Tibial nerve (tissue), 4 donors: ENCODE results near the gene ADAT1. TPM values are rescaled to one million over a fixed set of nuclear protein-coding genes. Genes with fewer than 3 reads are reported as not detected.

Experiments used
- DNase-seq, 2 donors: peaks; one replicate each; pipeline ENCODE4 v3.0.0-alpha.2; 2019; ENCODE audit warnings: low spot score in 2 of 2
- H3K27ac ChIP-seq, 4 donors: fragments of 200-600 bp; sonication (generic) in 3 of 4; one replicate each; pipeline ENCODE4 v1.5.1; 2017 to 2019; ENCODE audit warnings: mild to moderate bottlenecking in 1 of 4
- H3K27me3 ChIP-seq, 2 donors: fragments of 200-600 bp; sonication (generic) in 1 of 2; one replicate each; pipeline versions ENCODE4 v1.5.1 to v1.6.0; 2017 to 2019
- H3K36me3 ChIP-seq, 3 donors: fragments of 200-600 bp; sonication (generic); one replicate each; pipeline ENCODE4 v1.5.1; 2018 to 2019
- H3K4me1 ChIP-seq, 4 donors: fragments of 200-600 bp; sonication (generic) in 3 of 4; one replicate each; pipeline ENCODE4 v1.5.1; 2017 to 2019
- H3K4me3 ChIP-seq, 4 donors: fragments of 200-600 bp; sonication (generic) in 3 of 4; one replicate each; pipeline ENCODE4 v1.5.1; 2017 to 2019; ENCODE audit warnings: mild to moderate bottlenecking in 1 of 4, moderate library complexity in 1 of 4
- H3K9me3 ChIP-seq, 4 donors: fragments of 200-600 bp; sonication (generic) in 3 of 4; one replicate each; pipeline ENCODE4 v1.5.1; 2017 to 2019
- CTCF ChIP-seq, 5 experiments: fragments of 200-600 bp in 3 of 5; fragments of 450-650 bp in 2 of 5; sonication (generic) in 3 of 5; IDR thresholded peaks; one replicate each; pipeline ENCODE4 v1.5.1; 2016 to 2019; ENCODE audit warnings: antibody characterized with exemption in 5 of 5, mild to moderate bottlenecking in 3 of 5, moderate library complexity in 2 of 5
- EP300 ChIP-seq, 2 donors: sonication (generic); formaldehyde crosslinking; IDR thresholded peaks; one replicate each; pipeline ENCODE4 v1.6.1; 2017; ENCODE audit warnings: antibody characterized with exemption in 2 of 2, mild to moderate bottlenecking in 1 of 2
- POLR2A ChIP-seq, 2 donors: fragments of 450-650 bp; IDR thresholded peaks; one replicate each; pipeline ENCODE4 v1.6.1; 2017; ENCODE audit warnings: antibody characterized with exemption in 2 of 2, mild to moderate bottlenecking in 2 of 2, moderate library complexity in 2 of 2
- WGBS, 2 donors: methylation state at CpG; one replicate each; pipeline ENCODE4 v1.1.5; 2018; 5-methylcytosine and 5-hydroxymethylcytosine counted together
- total RNA-seq, 4 donors: library from RNA; depleted of rRNA; stranded (reverse); fragments of >200 nt; gene quantifications; one replicate each; pipeline ENCODE4 v1.1.0, GENCODE V29; 2016

ADAT1 gene
- total RNA-seq, 4 donors from 2014 or later: 31.4 to 75.9 (median 50.7) TPM

GRCh38 chr16:75624921-75625334 is 1.8 kb upstream of the ADAT1 start:
- Histone ChIP-seq H3K27ac (no peak overlapping the region), H3K4me1 (peaks cover 0 to 26% (median 14%) of the 10 kb centered on the region in 4 donors), H3K27me3 (no peaks in the 10 kb centered on the region), H3K4me3 (no peak overlapping the region), H3K9me3 (no peaks in the 10 kb centered on the region), H3K36me3 (peaks cover 0 to 54% (median 9%) of the 10 kb centered on the region in 3 donors)
- DNase-seq: no peak
- 81 to 93% methylated on average over 4 of the region's 4 CpGs for WGBS, 2 donors
- no peak for TF ChIP-seq POLR2A (IDR thresholded peaks at IDR 0.05)
- no peak for TF ChIP-seq EP300 (IDR thresholded peaks at IDR 0.05)
- no peak for TF ChIP-seq CTCF (IDR thresholded peaks at IDR 0.05)

- H3K9me3 ChIP-seq: no peaks in the 10 kb centered on the region
- DNase-seq: no peak
- TF ChIP-seq CTCF (IDR thresholded peaks at IDR 0.05): peak in 2 of 5 experiments; percentile 7 to 10
- no peak for TF ChIP-seq EP300 (IDR thresholded peaks at IDR 0.05)
- 11 to 42% methylated on average over 2 of the region's 2 CpGs for WGBS, 2 donors
- no peak overlapping the region for H3K27ac ChIP-seq
- H3K4me1 ChIP-seq: peaks cover 0 to 26% (median 14%) of the 10 kb centered on the region in 4 donors
- no peaks in the 10 kb centered on the region for H3K27me3 ChIP-seq
- H3K4me3 ChIP-seq: no peak overlapping the region
- H3K36me3 ChIP-seq: peaks cover 0 to 53% (median 3%) of the 10 kb centered on the region in 3 donors
Measured at GRCh38 chr16:75621170-75621477, 2.0 kb downstream of the ADAT1 start.

GRCh38 chr16:75620326-75621169 is 2.5 kb downstream of the ADAT1 start:
- Histone ChIP-seq H3K4me1 (peaks cover 0 to 26% (median 14%) of the 10 kb centered on the region in 4 donors), H3K4me3 (no peak overlapping the region), H3K36me3 (peaks cover 0 to 53% (median 7%) of the 10 kb centered on the region in 3 donors), H3K27ac (no peak overlapping the region), H3K9me3 (no peaks in the 10 kb centered on the region), H3K27me3 (no peaks in the 10 kb centered on the region)
- no peak for DNase-seq
- TF ChIP-seq CTCF (IDR thresholded peaks at IDR 0.05): no peak
- no peak for TF ChIP-seq POLR2A (IDR thresholded peaks at IDR 0.05)
- no peak for TF ChIP-seq EP300 (IDR thresholded peaks at IDR 0.05)
- WGBS, 2 donors: 90 to 91% methylated on average over 20 of the region's 20 CpGs

- no peaks in the 10 kb centered on the region for H3K27me3 ChIP-seq
- H3K4me1 ChIP-seq: peaks cover 0 to 26% (median 14%) of the 10 kb centered on the region in 4 donors
- no peak overlapping the region for H3K4me3 ChIP-seq
- peaks cover 0 to 63% (median 7%) of the 10 kb centered on the region in 3 donors for H3K36me3 ChIP-seq
- H3K27ac ChIP-seq: no peak overlapping the region
- TF ChIP-seq EP300 (IDR thresholded peaks at IDR 0.05): no peak
- no peak for TF ChIP-seq POLR2A (IDR thresholded peaks at IDR 0.05)
- TF ChIP-seq CTCF (IDR thresholded peaks at IDR 0.05): no peak
- no peak for DNase-seq
- no peaks in the 10 kb centered on the region for H3K9me3 ChIP-seq
- 92 to 95% methylated on average over 2 of the region's 2 CpGs for WGBS, 2 donors
Measured at GRCh38 chr16:75618780-75619179, 4.3 kb downstream of the ADAT1 start.

GRCh38 chr16:75617121-75617520 is 6.0 kb downstream of the ADAT1 start:
- Histone ChIP-seq H3K4me1 (peaks cover 0 to 21% (median 11%) of the 10 kb centered on the region in 4 donors), H3K9me3 (no peaks in the 10 kb centered on the region), H3K4me3 (no peak overlapping the region), H3K27me3 (no peaks in the 10 kb centered on the region), H3K27ac (no peak overlapping the region), H3K36me3 (peaks cover 0 to 80% (median 13%) of the 10 kb centered on the region in 3 donors)
- WGBS, 2 donors: 91 to 95% methylated on average over 3 of the region's 3 CpGs
- DNase-seq: no peak
- TF ChIP-seq POLR2A (IDR thresholded peaks at IDR 0.05) (no peak), EP300 (IDR thresholded peaks at IDR 0.05) (no peak), CTCF (IDR thresholded peaks at IDR 0.05) (no peak)
